Measurements from ENCODE around the gene PIGN.

The PIGN gene

DNA sequence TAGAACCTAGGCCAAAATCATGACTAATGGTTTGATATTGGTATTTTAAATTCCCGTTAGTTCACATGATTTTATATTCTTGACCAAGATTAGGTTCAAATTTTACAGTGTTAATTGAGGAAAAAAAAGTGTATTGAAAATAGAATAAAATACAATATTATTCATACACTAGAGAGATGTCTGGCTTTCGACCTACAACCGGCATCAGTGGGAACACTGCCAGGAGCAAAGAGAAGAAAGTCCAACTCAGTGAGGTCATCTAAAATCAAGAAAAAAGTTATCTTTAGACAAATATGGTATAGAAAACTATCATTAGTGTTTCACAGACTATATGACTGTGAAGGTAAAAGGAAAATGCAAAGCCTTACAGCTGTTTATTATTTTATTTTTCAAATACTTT is 81.5 kb downstream of the PIGN start:
- DNase-seq = no peak

DNA sequence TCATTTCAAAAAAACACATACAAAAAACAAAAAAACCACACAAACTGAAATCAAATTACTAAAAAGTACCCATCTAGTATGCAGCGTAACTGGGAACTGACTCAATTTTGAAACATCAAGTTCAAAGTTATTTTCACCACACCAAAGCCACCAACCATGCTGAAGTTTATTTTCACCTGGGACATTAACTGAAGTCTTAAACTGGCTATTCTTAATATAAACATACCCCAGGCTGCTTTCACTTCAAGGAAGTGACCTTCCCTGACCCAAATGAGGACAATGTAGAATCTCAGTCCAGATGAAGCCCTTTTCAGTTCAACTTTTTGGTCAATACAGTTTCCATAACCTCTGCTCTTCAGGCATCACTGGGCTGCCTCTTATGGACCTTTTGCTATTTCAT is 84.6 kb downstream of the PIGN start:
- DNase-seq = no peak

DNA sequence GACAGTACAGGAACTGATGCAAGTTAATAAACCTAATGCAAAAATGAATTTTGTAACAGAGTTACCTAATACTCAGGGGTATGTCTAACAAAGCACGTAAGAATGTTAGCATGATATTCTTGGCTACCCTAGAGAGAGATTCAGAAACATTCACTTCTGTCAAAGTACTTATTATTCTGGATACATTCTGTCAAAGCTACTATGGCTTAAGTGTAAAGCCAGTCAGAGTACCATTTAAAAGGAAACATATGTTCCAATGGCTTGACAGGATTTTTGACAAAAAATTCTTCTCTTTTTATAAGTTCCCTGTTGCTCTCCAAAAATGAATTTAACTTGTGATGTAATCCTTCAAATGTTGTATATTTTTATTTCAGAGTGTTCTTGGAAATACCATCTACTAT is 85.5 kb downstream of the PIGN start:
- no peak for DNase-seq

DNA sequence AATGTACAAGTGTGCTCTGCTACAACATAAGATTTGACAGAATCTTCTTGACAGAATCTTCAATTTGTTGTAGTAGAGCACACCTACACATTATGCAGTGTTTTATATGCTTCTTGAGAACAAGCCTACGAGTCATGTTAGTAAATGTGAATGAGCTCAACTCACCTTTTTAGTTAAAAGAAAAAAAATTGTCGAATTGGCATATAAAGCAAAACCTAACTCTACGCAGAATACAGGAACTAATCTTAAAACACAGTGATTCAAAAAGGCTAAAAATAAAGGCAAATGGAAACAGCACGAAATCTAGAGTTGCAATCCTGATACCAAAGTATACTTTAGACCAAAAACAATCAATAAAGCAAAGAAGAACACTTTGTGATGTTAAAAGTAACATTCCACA is 87.9 kb downstream of the PIGN start:
- no peak for DNase-seq

DNA sequence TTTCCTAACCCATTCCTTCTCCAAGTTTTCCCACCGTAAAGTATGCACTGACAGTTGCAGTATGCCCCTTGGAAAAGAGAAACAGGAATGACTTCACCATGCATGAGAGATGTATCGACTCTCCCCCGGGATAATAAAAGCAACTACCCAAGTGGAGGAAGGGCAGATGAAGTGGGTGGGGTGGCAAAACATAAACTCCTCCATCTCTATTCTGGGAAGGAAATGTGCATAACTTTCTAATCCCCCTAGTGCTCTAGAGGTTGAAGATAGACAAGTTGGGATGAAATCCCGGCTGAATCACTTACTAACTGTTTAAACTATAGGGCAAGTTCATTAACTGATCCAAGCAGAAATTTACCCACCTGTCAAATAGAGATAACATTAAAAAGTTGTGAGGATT is 89.2 kb downstream of the PIGN start:
- no peak for DNase-seq

DNA sequence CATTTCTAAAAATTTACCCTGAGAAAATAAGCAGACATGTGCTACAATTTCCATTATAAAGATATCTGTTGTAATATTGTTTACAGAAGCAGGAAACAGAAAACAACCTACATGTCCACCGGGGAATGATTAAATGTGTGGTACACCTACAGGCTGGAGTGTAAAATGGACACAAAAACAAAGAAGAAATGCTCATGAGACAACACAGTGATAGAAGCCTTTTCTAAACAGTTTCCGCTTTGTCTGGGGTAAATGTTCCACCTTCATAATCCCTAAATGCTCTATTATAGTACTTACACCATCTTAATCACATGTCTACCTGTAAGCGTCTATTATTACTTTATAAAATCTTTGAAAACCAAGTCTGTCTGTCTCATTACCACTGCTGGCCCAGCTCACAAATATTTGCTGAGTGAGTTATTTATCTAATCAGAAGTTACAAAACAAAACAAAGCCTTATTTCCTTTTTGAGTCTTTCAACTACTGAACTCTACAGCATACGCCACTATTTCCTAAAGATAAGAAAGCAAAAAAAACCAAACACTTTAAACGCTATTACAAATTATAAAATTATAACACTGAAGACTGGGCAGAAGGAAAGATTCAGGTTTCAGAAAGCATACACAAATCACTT is 95.3 kb downstream of the PIGN start:
- no peak for DNase-seq

DNA sequence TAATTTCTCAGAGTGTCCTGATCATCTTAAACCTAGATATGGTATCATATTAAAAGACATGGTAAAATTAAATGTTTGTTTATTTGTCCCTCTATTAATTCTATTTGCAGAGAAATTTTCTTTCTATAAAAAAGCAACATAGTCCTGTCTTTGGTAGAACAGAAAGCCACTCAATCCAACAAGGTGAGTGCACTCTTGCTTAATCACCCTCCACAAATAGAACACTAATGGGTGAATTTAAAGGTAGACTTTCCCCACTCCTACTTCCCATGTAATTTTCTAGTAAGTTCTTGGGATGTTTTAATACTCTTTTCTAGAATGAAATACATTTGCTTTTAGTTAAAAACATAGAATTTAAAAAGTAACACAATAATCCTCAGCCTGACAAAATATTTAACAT is 97.7 kb downstream of the PIGN start:
- no peak for DNase-seq

DNA sequence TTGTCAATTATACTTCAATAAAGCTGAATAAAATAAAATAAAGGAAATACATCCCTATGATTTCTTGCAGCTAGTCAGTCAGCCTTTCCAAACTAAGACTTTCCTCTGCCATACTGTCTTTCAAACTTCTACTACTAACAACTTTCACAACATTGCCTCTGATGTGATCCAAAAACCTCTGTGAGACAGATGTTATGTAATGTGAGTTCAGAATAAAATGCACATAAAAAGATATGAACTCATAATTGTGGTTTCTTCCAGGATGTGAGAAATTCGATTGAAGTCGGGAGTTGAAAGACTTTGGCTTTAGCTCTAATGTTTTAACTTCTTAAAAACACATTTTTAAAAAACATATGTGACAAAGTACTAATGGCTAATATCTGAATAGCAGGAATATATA is 98.7 kb downstream of the PIGN start:
- DNase-seq = peak; percentile 24

DNA sequence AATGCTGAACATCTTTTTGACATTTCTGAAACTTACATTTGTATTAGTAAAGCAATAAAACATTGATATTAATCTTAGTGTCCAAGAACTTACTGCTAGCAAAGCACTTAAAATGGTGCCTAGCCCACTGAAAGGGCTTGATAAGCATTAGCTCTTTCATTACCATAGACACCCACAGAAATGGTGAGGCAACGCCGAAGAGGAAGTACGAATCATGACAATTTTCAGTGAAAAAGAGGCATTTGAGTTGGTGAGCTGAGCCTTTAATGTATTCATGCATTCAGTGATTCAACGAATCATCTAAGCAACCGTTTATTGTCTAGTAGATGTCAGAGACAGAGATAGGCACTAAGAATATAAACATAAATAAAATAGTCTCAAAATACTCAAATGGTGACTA is 101.1 kb downstream of the PIGN start:
- no peak for DNase-seq

DNA sequence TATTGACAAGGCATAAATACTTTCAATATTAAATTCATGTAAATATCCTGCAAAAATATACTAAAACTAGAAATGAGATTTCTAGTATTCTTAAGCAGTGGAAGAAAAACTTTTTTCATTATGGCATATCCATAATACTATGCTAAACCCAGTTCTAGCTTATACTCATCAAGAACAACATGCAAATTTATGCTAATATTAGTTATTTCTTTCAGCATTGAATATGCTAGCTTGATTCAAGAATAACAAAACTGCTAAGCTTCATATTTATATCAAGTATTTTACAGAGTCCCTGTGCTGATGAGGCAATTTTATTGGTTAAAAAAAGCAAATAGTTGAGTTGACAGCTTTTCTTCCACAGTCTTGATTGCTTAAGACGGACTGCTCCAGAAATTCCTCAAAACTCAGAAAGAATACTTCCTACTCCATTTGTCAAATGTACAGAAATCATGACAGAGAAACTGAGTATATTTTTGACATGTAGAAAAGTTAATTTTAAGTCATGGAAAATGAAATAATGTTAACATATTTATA is 105.0 kb downstream of the PIGN start:
- DNase-seq = no peak

DNA sequence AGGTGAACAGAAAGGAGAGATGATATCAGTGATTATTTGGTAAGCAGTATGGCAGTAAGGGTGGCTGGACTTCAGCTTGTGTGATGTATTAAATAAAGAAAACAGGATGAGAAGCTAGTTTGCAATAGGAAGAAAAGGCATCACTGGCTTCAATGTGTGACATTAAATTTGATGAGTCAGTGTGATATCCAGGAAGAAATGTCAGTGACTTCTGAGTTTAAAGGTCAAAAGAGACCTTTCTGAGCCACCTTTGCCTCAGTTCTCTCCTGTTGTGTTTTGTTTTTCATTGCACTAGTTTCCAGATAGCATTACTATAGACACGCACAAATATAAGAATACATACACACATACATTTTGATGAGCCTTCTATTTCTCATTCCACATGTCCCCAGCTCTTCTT is 105.6 kb downstream of the PIGN start:
- no peak for DNase-seq

DNA sequence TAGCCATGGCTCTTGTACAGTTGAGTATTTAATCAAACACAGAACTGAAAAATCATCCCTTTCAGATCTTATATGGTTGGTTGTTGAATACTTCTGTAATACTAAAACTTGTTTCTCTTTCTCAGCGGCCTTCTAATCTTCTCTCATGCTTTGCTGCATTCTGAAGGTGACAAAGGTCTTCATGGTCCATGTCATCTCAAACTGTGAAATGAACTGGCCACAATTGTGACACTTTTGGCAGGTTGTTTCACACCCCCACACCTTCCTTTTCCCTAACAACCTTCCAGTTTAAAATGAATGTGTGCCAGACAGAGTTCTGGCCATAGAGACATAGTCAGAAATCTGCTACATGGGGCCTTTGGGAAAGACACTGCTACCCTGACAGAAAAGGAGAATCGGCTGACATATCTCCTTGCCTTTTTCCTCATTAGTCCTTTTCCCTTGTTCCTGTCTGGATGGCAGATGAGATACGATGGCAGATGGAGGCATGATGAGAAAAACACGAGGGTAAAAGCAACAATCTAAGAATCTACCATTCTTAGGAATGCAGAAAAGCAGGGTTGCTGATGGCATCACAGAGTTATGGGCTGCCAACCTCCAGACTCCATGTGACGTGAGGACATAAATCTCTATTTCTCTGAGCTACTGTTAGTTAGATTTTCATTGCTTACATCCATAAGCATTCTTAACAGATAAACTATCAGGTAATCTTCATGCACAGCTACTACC is 106.5 kb downstream of the PIGN start:
- DNase-seq = no peak

DNA sequence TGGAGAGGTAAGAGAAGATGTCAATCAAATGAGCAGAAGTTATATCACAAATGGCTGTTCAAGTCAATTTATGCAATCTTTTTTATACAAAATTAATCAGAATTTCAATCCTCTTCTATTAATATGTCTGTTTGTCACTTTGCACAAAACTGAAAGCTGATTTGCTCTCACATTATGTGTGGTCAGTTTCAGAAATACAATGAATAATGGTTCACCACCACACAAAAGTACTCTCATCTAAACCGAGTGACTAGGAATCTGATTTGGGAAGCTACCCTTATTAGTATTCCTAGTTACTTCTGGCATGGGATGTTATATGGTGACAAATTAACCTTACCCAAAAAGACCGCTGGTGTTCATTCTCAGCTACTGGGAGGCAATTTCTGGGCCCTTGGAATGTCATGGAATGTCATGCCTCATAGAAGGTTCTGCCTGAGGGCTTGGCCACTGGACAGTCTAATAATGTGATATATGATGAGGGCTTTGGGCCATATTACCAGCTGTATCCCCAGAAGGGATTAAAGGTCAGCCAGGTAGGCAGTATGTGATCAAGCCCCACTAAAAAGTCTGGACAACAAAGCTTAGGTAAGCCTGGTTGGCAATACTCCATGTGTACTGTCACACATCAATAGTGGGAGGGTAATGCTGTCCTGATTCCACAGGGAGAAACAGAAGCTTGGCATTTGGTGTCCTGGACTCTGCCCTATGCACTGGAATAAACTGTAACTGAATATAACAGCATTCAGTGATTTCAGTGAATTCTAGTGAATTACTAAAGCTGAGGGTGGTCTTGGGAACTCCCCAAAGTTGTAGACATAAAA is 113.2 kb downstream of the PIGN start:
- no peak for DNase-seq

DNA sequence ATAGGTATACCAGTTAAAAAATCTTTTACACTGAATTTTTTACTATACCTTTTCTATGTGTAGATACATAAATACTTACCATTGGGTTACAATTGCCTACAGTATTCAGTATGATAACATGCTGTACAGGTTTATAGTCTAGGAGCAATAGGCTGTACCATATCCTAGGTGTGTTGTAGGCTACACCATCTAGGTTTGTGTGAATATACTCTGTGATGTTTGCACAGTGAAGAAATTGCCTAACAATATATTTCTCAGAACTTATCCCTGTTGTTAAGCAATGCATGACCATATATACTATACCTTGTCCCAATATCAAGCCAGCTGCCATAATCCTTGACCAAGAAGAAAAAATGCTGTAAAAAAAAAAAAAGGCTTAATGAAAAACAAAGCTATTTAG is 114.5 kb downstream of the PIGN start:
- DNase-seq = no peak

DNA sequence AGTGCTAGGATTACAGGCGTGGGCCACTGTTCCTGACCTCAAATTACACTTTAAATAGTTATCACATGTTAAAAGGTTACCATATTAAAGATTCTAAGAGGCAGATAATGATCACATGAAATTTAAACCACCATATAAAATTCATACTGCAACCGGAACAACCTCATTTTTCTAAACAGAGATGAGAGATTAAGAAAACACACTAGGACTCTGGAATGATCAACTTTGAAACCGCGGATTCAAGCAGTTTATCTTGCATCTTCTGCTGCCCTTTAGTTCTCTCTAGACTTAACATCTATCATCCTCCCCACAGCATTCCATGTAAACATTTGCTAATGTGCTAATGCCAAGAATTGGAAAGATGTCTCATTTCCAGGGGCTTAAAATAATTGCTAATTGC is 115.8 kb downstream of the PIGN start:
- DNase-seq = no peak

DNA sequence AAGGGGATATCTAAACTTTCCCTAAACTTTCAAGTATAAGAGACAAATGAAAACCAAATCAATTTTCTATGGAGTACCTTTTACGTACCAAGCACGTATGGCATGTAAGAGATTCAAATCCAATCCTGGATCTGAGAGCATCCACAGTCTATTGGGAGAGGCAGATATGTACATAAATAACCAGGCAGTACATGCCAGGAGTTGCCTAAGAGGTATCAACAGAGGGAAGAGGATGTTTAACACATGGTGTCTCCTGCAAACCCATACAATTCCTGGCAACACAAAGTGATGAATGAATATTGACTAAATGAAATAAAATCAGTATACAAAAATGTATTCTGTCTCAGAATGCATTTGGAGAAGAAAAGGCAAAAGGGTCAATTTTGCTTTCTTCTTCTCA is 116.6 kb downstream of the PIGN start:
- DNase-seq = no peak

DNA sequence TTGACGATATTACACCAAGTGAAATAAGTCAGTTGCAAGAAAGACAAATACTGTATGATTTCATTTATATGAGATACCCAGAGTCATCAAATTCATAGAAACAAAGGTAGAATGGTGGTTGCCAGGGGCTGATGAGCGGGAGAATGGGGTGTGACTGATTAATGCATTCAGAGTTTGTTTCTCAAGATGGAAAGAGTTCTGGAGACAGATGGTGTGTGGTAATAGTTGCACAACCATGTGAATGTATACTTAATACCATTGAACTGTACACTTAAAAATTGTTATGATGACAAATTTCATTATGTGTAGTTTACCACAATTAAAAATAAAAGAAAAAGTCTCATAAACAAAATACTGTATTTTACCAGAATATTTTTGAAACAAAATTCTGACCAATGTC is 117.3 kb downstream of the PIGN start:
- DNase-seq = no peak

DNA sequence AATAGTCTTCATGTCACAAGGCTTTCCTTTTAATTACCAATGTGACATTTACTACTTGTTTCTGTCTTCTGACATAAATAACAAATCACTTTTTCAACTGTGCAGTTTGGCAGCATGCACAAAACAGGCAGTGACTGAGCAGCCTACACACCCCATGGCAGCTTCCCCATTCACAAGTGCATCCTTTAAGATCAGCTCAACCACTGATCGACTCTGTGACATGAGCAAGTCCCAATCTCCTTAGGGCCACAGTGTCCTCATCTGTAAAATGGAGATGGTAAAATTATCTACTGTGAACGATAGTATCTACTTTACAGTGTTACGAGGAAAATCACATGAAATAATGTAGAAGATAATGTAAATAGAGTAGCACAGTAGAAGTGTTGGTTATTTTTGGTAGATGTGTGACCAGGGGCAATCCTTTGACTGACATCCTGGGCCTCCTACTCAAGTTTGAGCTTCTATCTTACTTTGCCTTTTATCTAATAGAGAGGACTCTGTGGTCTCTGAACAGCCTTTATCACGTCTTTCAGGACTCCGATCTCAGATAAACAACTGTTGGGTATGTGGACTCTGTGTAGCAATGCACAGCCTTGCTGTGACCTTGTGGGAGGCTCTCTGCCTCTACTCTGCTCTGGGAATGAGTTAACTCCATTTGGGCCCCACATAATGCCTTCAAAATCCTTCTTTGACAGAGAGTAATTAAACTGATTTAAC is 120.6 kb downstream of the PIGN start:
- DNase-seq = no peak

DNA sequence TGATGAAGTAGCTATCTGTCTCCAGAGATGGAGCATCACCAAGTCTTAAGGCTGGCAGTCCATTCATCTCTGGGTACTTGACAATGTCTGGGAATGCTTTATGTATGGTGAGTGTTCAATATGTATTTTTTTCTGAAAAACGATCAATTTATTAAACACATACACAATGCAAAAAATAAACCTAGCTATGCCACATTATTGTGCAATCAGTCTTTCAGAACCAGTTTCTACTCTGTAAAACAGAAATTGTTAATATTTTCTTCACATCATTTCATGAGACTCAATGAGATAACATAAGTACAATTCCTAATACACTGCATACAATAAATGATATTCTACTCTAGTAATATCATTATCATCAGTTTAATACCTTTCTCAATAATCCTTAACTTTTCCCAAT is 122.5 kb downstream of the PIGN start:
- no peak for DNase-seq

DNA sequence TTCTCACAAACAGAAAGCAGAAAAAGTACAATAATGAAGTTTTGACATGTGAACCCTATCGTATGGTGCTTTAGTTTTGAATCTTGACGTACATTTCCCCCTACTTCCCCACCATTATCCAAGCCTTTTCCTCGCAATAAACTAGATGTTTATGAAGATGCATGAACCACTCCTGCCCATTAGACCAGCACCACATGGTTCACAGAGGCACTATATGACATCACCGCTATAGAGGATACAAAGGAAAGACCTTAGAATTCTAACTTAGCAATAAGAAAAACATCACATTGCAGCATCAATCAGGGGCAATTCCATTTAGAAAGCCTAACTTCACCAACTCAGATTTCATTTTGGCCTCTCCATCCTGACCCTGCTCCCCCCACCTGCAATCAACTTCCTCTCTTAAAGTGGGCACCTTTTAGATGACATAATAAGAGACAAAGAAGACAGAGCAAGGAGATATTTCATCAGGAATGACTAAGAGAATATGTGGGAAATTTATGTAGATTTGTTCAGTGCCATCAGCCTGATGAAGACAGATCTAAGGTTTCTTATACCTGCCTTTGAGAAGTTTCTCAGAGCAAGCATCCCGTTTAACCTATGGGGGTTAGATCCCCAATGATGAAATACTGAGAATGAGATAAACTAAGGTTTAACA is 124.9 kb downstream of the PIGN start:
- no peak for DNase-seq

DNA sequence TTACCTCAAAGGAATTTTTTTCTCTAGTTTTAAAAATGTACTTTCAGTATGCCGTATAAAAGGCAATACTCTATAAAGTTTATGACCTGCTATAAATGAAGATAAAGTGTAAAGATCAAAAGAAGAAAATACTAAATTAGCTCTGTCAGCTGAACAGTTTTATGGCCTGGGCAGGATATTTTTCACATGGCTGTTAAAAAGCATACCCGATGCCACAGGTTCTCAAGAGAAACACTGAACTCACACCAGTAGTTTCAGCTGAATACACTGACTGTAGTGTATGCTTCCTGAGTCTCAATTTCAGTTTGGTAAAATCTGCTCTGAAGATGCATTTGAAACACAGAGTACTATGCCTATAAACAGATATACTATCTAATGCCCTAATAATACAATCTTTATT is 126.0 kb downstream of the PIGN start:
- DNase-seq = no peak

DNA sequence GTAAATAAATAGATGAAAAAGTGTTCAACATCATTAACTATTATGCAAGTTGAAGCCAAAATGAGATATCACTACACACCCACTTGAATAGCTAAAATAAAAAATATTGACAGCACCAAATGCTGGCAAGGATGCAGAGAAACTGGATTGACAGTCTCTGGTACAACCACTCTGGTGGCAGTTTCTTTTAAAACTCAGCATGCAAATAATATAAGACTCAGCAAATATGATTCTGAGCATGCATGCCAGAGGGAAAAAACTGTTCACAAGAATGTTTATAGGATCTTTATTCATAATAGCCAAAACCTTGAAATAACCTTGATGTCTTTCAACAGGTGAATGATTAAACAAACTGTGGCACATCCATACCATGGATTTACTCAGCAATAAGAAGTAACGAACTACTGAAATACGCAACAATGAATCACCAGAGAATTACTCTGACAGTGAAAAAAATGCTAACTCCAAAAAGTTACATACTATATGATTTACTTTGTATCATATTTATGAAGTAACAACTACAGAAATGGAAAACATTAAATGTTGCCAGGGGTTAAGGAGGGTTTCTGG is 131.8 kb downstream of the PIGN start:
- DNase-seq = no peak
